ENCODE results near the gene CDON.
A peak's percentile ranks its signal among the peaks of the same experiment; 100 is the strongest.

The CDON gene

GRCh38 chr11:126083829-126084607 is 21.4 kb upstream of the CDON start:
- DNase-seq: no peak

DNA sequence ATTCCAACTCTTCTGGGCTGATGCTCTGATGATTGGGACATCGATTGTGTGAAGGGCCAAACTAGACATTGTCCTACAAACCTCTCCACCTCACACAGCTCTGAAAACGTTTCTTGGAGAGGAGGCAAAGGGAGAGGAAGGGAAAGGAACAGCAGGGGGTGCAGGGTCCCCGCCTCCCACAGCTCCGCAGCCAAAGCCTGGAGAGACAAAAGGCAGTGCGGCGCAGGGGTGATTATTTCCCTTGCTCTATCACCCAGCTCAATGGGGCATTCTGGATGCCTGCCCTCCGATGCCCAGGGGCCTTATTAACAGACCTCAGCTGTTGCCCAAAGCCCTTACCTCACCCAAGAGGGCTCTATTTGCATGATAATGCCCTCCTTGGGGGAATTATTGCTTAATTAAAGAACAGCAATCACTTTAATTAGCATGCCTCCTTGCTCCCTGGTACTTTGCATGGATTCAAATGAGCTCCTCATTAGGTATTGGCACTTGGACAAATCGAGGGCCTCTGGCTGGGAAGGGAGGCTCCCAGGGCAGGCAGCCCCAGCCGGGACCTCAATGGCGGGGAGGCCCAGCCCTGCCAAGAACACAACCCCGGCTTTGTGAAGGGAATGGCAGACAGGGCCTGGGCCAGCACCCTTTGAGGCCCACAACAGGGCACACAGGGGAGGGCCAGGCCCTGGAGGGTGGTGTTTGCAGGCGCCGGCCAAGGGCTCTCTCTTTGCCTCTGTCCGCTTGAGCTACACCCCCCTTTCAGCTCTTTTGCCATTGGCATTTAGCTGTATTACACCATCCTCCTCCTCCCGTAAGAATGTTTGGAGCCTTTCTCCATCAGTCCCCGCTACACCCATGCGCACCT is 19.8 kb upstream of the CDON start:
- DNase-seq: no peak

- no peak for DNase-seq
Observed at GRCh38 chr11:126081915-126082250, 19.2 kb upstream of the CDON start.

- DNase-seq: no peak
Observed at GRCh38 chr11:126080161-126080941, 17.7 kb upstream of the CDON start.

DNA sequence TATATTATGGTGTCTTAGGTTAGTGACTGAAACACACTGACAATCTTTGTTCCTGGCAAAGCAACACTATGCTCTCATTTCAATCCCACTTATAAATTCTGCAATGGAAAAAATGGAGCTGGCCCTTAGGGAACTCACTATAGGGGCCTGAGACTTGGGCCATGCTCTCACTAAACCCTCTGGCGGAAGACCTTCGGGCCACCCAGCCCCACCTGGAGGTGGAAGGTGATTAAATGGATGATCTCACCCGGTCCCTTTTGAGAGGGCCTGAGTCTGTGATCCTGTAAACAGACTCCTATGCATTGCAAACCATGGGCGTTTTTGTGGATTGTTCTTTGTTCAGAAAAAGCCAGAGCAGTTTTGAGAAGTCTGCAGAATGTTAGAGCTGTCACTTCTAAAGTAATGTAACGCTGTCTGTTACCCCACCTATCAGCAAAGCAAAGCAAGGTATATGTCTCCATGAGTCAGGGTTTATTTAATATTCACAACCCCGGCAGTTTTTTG is 17.0 kb upstream of the CDON start:
- no peak for DNase-seq

DNA sequence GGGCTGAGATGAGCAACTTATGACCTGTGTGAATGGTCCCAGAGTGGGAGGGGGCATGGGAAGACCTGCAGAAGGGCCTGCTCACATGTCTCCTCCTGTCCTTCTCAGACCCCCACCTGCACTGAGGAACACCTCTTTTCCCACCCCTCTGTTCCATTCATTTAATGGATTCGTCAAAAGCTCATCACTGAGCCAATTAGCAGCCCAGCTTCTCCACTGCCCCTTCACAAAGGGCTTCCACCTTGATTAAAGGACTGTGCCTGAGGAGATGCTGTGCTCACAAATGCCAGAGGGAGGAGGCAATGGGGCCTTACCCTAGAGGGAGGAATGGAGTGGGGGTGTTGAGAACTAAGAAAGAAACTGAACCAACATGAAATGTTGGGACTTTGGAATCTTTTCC is 14.0 kb upstream of the CDON start:
- DNase-seq: no peak

GRCh38 chr11:126072801-126073594 is 10.3 kb upstream of the CDON start:
- no peak for DNase-seq

DNA sequence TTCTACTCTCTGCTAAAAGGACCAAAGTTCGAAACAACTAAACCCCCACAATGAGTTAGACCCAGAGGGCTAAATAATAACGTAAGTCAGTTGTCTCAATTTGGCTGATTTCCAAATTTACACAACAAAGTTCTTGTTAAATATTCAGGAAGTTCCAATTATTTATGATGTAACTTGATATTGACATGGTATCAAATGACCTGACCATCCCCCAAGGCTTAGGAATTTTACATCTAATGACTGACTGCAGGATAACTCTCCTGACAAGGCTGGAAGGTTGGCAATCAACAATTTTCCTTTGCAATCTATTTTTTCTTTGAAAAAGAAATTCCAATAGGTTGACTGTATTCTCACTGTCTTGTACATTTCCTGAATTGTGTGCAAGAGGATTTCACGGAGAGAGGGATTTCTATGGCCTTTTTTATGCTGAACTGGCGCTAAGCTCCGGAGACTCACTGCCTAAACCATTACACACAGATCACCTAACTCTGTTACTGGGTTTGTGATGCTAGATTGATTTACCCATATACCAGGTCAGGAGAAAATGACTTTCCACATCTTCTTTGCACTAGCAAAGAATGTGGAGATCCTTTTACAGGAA is 9.6 kb upstream of the CDON start:
- no peak for DNase-seq

GRCh38 chr11:126063507-126063852 is 814 bp upstream of the CDON start:
- DNase-seq: no peak

DNA sequence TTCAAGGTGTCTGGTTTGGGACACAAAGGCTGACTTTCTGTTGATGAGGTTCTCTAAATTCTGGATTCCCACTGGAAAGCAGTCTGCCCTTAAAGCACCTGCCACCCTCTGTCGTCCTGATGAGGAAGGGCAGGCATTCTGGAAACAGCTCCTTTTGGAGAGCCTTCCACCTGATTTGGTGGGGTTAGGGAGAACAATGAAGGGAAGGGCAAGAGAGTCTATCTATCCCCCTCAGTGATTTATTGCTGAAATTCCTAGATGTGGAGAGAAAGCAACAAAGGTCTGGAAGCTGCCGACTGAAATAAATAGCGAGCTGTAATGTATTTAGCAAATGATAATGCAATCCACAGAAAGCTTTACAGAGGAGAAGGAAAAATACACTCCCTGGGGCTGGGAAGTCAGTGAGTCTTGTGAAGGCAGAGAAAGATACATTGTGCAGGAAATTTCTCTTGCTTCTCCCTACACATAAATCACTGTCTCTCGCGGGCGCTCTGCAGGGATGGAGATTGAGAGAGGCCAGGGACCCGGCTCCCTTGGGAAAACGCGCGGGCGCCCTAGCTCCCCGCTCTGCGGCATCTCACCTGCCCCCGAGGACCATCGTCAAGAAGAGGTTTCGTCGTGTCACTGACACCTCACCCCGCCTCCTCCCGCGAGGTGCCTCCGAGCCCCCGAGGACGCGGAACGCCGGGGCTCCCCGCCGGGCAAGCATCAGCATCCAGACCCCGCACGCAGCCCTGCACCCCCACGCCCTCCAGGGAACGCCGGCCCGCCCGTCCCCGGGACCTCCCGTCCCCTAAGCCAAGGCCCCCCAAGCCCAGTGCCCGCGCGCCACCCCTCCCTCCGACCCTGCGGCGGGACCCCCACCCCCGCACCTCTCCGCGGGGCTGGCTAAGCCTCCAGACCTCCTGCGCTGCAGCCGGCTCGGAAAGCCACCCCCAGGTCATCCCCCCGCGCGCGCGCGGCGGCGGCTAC is 673 bp downstream of the CDON start:
- DNase-seq: peak; percentile 19

DNA sequence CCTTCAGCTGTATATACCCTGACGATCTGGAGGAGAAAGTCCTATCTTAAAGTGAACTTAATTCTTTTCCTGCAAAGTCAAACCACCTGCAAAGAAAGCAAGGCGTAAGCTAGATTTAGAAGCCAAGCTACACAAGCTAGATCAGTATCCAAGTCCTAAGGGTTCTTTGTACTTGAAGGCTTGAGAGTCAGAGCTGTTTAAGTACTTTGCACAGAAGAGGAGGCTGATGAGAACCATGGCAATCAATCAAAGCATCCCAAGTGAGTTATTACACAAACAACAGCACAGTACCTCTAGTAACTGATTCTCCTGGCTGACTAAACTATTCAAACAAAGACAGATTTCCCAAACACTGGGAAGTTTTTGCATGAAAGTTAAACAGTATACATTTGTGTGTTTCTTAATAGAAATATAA is 1.9 kb downstream of the CDON start:
- DNase-seq: no peak

GRCh38 chr11:126059238-126059781 is 3.4 kb downstream of the CDON start:
- DNase-seq: no peak

GRCh38 chr11:126058105-126058874 is 4.4 kb downstream of the CDON start:
- DNase-seq: no peak

- DNase-seq: no peak
Observed at GRCh38 chr11:126054882-126055281, 7.8 kb downstream of the CDON start.

GRCh38 chr11:126054408-126054807 is 8.3 kb downstream of the CDON start:
- no peak for DNase-seq

GRCh38 chr11:126053415-126054286 is 9.0 kb downstream of the CDON start:
- DNase-seq: no peak

DNA sequence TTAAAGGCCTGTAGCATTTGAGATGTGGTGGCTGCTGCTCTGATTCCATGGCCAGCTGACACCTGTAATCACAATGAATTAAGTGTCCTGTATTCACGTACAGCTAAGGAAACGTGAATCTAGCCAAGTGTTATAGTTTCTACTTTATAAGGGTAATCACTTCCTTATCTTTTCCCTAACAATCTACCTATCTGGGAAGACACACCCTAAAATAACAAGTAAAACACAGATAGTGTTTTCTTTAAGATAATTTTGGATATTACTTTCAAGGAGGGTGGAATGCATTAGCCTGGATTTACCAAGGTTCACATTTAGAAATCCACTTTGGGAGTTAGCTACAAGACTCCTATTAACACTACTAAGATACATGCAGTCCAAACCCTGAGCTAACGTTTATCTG is 11.5 kb downstream of the CDON start:
- DNase-seq: no peak

DNA sequence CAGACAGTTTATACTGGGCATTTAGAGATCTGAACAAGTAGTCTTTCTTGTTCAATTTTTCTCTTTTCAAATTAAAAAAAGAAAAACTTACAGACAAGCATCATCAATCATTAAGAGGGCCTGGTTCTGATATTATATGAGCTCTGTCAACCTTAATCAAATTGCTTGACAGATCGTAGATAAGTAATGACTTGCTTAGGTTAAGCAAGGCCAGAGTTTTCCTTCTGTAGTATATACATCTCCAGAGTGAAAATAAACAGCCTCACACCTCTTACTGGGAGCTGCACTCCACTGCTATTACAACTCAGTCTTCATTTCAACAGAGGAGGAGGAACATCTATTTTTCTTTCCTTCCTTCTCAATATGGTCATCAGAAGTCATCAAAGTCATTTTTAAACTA is 13.5 kb downstream of the CDON start:
- no peak for DNase-seq

- DNase-seq: no peak
Observed at GRCh38 chr11:126048197-126048596, 14.5 kb downstream of the CDON start.

Measured in T-helper 9 cell (primary cell).